Measurements from ENCODE around the gene ZNF670. TPM values are rescaled to one million over a fixed set of nuclear protein-coding genes. Genes with fewer than 3 reads are reported as not detected.

ZNF670 gene
- polyA plus RNA-seq, 1 donor from 2014 or later: 9.3 TPM

DNA sequence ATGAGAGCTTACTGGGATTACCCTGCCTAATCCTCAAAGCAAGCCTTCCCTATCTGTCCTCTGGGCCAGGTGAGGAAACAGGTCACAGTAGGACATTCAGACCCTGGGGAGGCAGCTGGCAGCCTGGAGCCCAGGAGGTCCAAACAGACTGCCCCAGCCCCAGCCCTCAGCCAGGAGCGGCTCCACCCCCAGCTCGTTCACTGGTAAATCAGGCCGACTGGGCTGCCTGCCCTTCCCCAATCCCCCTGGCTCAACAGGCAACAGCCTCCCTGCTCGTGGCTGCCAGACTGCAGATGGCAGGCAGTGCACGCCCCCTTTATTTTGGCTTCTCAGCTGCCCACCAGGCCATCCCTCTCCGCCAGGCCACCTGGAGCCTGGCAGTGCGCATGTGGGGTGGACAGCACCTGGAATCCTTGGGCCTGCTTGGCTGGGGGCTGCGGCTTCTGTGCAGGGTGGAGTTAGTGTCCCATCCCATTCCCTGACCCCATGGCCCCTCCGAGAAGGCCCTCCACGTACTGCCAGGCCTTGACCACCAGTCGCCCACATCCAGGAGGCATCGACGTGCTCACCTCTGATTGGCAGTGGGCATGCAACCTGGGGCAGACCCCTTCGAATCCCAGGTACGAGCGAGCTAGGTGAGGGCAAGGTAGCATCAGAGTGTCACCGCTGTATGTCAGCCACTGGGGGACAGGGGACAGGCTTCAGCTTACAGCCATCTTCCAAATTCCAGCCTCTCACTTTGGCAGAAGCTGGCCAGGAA lies 11.2 kb upstream of the ZNF670 start:
- no peaks in the 10 kb centered on the region for H3K9me3 ChIP-seq (ENCODE audit: low read length)
- no peak overlapping the region for H3K27ac ChIP-seq (ENCODE audit: low read length)
- H4K20me1 ChIP-seq (ENCODE audit: insufficient read depth): no peaks in the 10 kb centered on the region
- no peaks in the 10 kb centered on the region for H3K9me2 ChIP-seq (ENCODE audit: insufficient read depth, low read length)
- H3F3A ChIP-seq (ENCODE audit: insufficient read depth, low read length, poor library complexity, severe bottlenecking): no peaks in the 10 kb centered on the region
- no peaks in the 10 kb centered on the region for H3K36me3 ChIP-seq (ENCODE audit: insufficient read depth, low read length)
- no peaks in the 10 kb centered on the region for H3K79me2 ChIP-seq (replicated peaks; ENCODE audit: insufficient read depth, low read length)
- no peak overlapping the region for H3K9ac ChIP-seq (ENCODE audit: low read length)
- no peaks in the 10 kb centered on the region for H3K27me3 ChIP-seq (ENCODE audit: insufficient read depth, low read depth, low read length)
- no peak overlapping the region for H3K4me3 ChIP-seq (ENCODE audit: low read length)
- no peak overlapping the region for H3K4me2 ChIP-seq (ENCODE audit: low read length)
- no peak overlapping the region for H2AFZ ChIP-seq (ENCODE audit: low read depth, low read length)
- no peak for TF ChIP-seq EP300 (conservative IDR thresholded peaks at IDR 0.05; ENCODE audit: poor library complexity, severe bottlenecking)
- no peak for TF ChIP-seq REST (IDR thresholded peaks at IDR 0.05; ENCODE audit: borderline replicate concordance)
- TF ChIP-seq EZH2 (IDR thresholded peaks at IDR 0.05; ENCODE audit: borderline replicate concordance, insufficient read depth, low read length, poor library complexity, severe bottlenecking): no peak
- no peak for TF ChIP-seq POLR2AphosphoS5 (IDR thresholded peaks at IDR 0.05)
- TF ChIP-seq MXI1 (conservative IDR thresholded peaks at IDR 0.05; ENCODE audit: poor library complexity, severe bottlenecking): no peak
- TF ChIP-seq RAD21 (conservative IDR thresholded peaks at IDR 0.05): no peak
- TF ChIP-seq SMC3 (conservative IDR thresholded peaks at IDR 0.05; ENCODE audit: poor library complexity): no peak
- TF ChIP-seq TAF1 (IDR thresholded peaks at IDR 0.05; ENCODE audit: low read depth): no peak
- TF ChIP-seq CTCF (IDR thresholded peaks at IDR 0.05; ENCODE audit: poor library complexity, severe bottlenecking): no peak

GRCh38 chr1:247088967-247089366 lies 10.4 kb upstream of the ZNF670 start:
- no peaks in the 10 kb centered on the region for H3K36me3 ChIP-seq (ENCODE audit: insufficient read depth, low read length)
- no peaks in the 10 kb centered on the region for H3K9me2 ChIP-seq (ENCODE audit: insufficient read depth, low read length)

More at GRCh38 chr1:247088967-247089366, 10.4 kb upstream of the ZNF670 start:
- no peak overlapping the region for H3K9ac ChIP-seq (ENCODE audit: low read length)
- no peaks in the 10 kb centered on the region for H3F3A ChIP-seq (ENCODE audit: insufficient read depth, low read length, poor library complexity, severe bottlenecking)
- no peaks in the 10 kb centered on the region for H3K79me2 ChIP-seq (replicated peaks; ENCODE audit: insufficient read depth, low read length)
- H3K9me3 ChIP-seq (ENCODE audit: low read length): no peaks in the 10 kb centered on the region
- H3K4me3 ChIP-seq (ENCODE audit: low read length): no peak overlapping the region
- no peaks in the 10 kb centered on the region for H3K27me3 ChIP-seq (ENCODE audit: insufficient read depth, low read depth, low read length)
- no peak overlapping the region for H2AFZ ChIP-seq (ENCODE audit: low read depth, low read length)
- no peaks in the 10 kb centered on the region for H4K20me1 ChIP-seq (ENCODE audit: insufficient read depth)
- no peak overlapping the region for H3K27ac ChIP-seq (ENCODE audit: low read length)
- TF ChIP-seq SMC3 (conservative IDR thresholded peaks at IDR 0.05; ENCODE audit: poor library complexity) (no peak), EZH2 (IDR thresholded peaks at IDR 0.05; ENCODE audit: borderline replicate concordance, insufficient read depth, low read length, poor library complexity, severe bottlenecking) (no peak), RAD21 (conservative IDR thresholded peaks at IDR 0.05) (no peak), MXI1 (conservative IDR thresholded peaks at IDR 0.05; ENCODE audit: poor library complexity, severe bottlenecking) (no peak), REST (IDR thresholded peaks at IDR 0.05; ENCODE audit: borderline replicate concordance) (no peak), POLR2AphosphoS5 (IDR thresholded peaks at IDR 0.05) (no peak), TAF1 (IDR thresholded peaks at IDR 0.05; ENCODE audit: low read depth) (no peak), EP300 (conservative IDR thresholded peaks at IDR 0.05; ENCODE audit: poor library complexity, severe bottlenecking) (no peak), CTCF (IDR thresholded peaks at IDR 0.05; ENCODE audit: poor library complexity, severe bottlenecking) (no peak)
- H3K4me2 ChIP-seq (ENCODE audit: low read length): no peak overlapping the region
